Posterior vena cava (tissue), 2 donors: ENCODE data around the gene SLK. TPM values are rescaled to one million over a fixed set of nuclear protein-coding genes. Genes with fewer than 3 reads are reported as not detected.

ENCODE experiments used
- DNase-seq: peaks from one replicate; pipeline ENCODE4 v3.0.0-alpha.2; 2020; ENCODE audit warnings: low spot score
- intact Hi-C, 2 donors: fragments of 100-400 bp; cut with DNase I; formaldehyde crosslinking; loops; one replicate each; pipeline versions ENCODE4 v1.14.1 to v1.14.2; 2022 to 2023
- total RNA-seq, 2 donors: library from RNA; stranded (reverse); fragmentation: NEBNext Ultra II Directional; extraction: Animal tissue kit (Norgen Biotek cat#: 25700); gene quantifications; one replicate each; pipeline ENCODE4 v1.2.1, GENCODE V29; 2021
- donor health status: DM: yes; HTN: yes; CAD: no.
- donor health status: DM: yes; HTN: yes; CAD: no.

SLK gene
- total RNA-seq, 2 donors from 2014 or later = 45.3 to 71.0 TPM

GRCh38 chr10:103980288-103980906 lies 13.5 kb downstream of the SLK start:
- intact Hi-C loops = no loop called here
- no peak for DNase-seq

GRCh38 chr10:103982639-103983038 lies 15.7 kb downstream of the SLK start:
- intact Hi-C loops = no loop called here
- DNase-seq = no peak

- DNase-seq = no peak
- intact Hi-C loops = no loop called here
These were observed 16.5 kb downstream of the SLK start for GRCh38 chr10:103983367-103983911.

- intact Hi-C loops = no loop called here
- DNase-seq = no peak
These were observed 18.8 kb downstream of the SLK start for GRCh38 chr10:103985726-103986125.

- intact Hi-C loops = no loop called here
These were observed 19.4 kb downstream of the SLK start for GRCh38 chr10:103986360-103986759.

GRCh38 chr10:103990121-103990520 lies 23.2 kb downstream of the SLK start:
- DNase-seq = no peak
- intact Hi-C loops = no loop called here

More at GRCh38 chr10:103986360-103986759, 19.4 kb downstream of the SLK start:
- no peak for DNase-seq

- intact Hi-C loops = no loop called here
- no peak for DNase-seq
These were observed 23.6 kb downstream of the SLK start for GRCh38 chr10:103990531-103990930.

GRCh38 chr10:103991393-103992128 lies 24.6 kb downstream of the SLK start:
- intact Hi-C loops = no loop called here
- no peak for DNase-seq

- intact Hi-C loops = no loop called here
- DNase-seq = no peak
These were observed 28.2 kb downstream of the SLK start for GRCh38 chr10:103995134-103995533.

- DNase-seq = no peak
- intact Hi-C loops = no loop called here
These were observed 31.9 kb downstream of the SLK start for GRCh38 chr10:103998805-103999204.

GRCh38 chr10:104002911-104003310 lies 36.0 kb downstream of the SLK start:
- intact Hi-C loops = no loop called here
- DNase-seq = no peak

GRCh38 chr10:104005172-104005863 lies 38.4 kb downstream of the SLK start:
- intact Hi-C loops = no loop called here
- no peak for DNase-seq

GRCh38 chr10:104011904-104012303 lies 45.0 kb downstream of the SLK start:
- no peak for DNase-seq
- intact Hi-C loops = no loop called here

GRCh38 chr10:104013489-104013888 lies 46.5 kb downstream of the SLK start:
- intact Hi-C loops = no loop called here
- DNase-seq = no peak

GRCh38 chr10:104014176-104014575 lies 47.2 kb downstream of the SLK start:
- intact Hi-C loops = no loop called here
- no peak for DNase-seq

GRCh38 chr10:104016661-104017060 lies 49.7 kb downstream of the SLK start:
- intact Hi-C loops = no loop called here
- no peak for DNase-seq

GRCh38 chr10:104018471-104018870 lies 51.5 kb downstream of the SLK start:
- DNase-seq = no peak
- intact Hi-C loops = no loop called here

- no peak for DNase-seq
- intact Hi-C loops = no loop called here
These were observed 53.1 kb downstream of the SLK start for GRCh38 chr10:104020020-104020419.

- DNase-seq = no peak
- intact Hi-C loops = no loop called here
These were observed 54.3 kb downstream of the SLK start for GRCh38 chr10:104021246-104021645.

GRCh38 chr10:104022026-104022425 lies 55.1 kb downstream of the SLK start:
- intact Hi-C loops = no loop called here
- no peak for DNase-seq
